GM12874 (cell line): ENCODE results near the gene EHMT1.

Experiments
- TF ChIP-seq, protein P1 (sequence below): IDR thresholded peaks from 2 replicates; pipeline ENCODE4 v1.5.1; 2011; ENCODE audit warnings: low read depth, mild to moderate bottlenecking, control low read depth, low read length, moderate library complexity; ENCODE audit not compliant: insufficient read depth

Gene EHMT1

DNA sequence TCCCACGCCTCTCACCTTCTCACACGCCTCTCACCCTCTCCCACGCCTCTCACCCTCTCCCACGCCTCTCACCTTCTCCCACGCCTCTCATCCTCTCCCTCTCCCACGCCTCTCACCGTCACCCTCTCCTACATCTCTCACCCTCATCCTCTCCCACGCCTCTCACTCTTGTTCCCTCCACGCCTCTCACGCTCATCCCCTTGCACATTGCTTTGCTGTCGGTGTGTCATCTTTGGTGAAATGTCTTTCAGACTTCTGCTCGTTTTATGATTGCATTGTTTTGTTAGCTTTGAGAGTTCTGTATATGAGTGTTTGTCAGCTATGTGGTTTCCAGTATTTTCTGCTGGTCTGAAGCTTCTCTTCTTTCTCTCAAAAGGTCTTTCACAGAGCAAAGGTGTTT, 102.7 kb downstream of the EHMT1 start:
- TF ChIP-seq, protein P1, sequence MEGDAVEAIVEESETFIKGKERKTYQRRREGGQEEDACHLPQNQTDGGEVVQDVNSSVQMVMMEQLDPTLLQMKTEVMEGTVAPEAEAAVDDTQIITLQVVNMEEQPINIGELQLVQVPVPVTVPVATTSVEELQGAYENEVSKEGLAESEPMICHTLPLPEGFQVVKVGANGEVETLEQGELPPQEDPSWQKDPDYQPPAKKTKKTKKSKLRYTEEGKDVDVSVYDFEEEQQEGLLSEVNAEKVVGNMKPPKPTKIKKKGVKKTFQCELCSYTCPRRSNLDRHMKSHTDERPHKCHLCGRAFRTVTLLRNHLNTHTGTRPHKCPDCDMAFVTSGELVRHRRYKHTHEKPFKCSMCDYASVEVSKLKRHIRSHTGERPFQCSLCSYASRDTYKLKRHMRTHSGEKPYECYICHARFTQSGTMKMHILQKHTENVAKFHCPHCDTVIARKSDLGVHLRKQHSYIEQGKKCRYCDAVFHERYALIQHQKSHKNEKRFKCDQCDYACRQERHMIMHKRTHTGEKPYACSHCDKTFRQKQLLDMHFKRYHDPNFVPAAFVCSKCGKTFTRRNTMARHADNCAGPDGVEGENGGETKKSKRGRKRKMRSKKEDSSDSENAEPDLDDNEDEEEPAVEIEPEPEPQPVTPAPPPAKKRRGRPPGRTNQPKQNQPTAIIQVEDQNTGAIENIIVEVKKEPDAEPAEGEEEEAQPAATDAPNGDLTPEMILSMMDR: no peak

DNA sequence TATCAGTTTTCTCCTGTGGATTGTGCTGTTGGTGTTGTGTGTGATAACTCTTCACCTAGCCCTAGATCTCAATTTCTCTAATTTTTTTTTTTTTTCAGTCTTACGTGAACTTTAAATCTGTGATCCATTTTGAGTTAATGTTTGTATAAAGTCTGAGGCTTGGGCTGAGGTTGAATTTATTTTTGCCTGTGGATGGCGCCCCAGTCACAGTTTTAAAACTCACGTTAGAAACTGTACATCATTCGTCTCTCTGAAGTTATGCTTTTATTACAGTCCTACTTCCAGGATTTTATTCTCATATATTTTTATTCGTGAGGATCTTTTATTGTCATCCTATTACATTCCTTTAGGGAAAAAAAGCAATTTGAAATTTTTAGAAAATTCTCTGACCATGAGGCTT, 103.1 kb downstream of the EHMT1 start:
- TF ChIP-seq, protein P1: no peak

DNA sequence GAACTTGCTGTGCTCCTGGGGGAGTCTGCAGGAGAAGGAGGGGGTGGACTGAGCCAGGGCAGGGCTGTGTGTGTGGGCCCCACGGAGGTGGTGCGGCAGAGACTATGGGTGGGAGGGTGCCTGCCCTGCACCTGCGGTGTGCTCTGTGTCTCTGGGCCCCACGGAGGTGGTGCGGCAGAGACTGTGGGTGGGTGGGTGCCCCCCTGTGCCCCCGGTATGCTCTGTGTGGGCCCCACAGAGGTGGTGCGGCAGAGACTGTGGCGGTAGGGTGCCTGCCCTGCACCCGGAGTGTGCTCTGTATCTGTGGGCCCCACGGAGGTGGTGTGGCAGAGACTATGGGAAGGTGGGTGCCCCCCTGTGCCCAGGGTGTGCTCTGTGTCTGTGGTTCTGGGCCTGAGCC, 103.7 kb downstream of the EHMT1 start:
- TF ChIP-seq, protein P1: no peak

DNA sequence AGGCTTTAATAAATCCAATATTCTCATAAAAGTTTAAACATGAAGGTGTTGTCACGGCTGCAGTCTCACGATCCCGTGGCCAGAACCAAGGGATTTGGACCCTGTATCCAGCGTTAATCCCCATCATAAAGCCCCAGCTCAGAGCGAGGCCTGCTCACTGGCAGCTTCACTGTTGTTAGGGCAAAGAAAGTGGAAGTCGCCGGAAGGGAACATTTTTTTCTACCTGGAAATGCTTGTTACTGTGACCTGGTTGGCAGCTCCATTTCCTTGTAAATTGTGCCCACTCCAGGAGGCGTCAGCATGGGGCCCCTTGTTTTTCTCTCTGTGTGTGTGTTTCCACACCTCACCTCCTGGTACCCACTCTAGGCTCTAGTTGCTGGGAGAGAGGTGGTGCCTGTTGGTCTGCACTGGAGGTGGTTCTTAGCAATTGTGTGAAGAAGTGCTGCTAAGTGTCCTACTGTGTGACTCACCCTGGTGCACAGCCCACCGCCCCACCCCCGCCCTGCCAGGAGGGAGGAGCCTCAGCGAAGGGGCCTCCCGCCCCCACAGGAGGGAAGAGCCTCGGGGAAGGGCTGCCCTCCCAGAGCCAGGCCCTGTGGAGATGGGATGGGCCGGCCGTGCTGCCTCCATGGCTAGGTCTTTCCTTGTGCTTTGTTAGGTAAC, 105.1 kb downstream of the EHMT1 start:
- TF ChIP-seq, protein P1: no peak

DNA sequence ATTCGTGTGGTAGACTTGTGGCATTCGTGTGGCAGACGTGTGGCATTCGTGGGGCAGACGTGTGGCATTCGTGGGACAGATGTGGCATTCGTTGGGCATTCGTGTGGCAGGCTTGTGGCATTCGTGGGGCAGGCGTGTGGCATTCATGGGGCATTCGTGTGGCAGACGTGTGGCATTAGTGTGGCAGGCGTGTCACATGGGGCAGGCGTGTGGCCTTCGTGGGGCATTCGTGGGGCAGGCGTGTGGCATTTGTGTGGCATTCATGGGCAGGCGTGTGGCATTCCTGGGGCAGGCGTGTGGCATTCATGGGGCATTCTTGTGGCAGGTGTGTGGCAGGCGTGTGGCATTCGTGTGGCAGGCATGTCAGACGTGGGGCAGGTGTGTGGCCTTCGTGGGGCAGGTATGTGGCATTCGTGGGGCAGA, 106.0 kb downstream of the EHMT1 start:
- TF ChIP-seq, protein P1: no peak

DNA sequence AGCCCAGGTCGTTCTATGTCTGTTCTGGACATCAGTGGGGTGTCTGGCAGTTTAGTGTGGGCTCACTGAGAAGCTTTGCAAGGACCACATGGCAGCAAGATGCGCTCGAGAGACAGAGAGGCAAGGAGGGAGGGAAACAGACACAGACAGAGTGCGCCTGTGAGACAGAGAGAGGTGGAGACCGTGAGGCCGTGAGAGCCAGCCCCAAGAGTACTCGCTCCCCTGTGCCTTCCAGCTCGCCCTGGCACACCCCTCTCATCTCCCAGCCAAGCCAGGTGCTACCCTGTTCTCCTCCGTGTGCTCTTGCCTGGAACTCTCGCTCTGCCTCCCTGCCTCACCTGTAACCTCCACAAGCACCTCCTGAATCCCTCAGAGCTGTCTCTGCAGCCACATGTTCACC, 106.8 kb downstream of the EHMT1 start:
- TF ChIP-seq, protein P1: no peak

DNA sequence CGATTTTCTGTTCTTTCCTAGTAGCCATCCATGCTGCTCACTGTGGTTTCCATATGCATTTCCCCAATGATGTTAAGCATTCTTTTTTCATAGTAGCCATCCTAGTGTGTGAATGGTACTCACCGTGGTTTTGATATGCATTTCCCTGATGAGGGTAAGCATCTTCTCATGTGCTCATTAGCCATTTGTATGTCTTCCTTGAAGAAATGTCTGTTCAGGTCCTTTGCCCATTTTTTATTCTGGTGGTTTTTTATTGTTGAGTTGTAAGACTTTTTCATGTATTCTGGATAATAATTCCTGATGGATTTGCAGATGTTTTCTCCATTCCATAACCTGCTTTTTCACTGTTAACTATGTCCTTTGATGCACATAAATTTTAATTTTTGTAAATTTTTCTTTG, 108.0 kb downstream of the EHMT1 start:
- TF ChIP-seq, protein P1: no peak

DNA sequence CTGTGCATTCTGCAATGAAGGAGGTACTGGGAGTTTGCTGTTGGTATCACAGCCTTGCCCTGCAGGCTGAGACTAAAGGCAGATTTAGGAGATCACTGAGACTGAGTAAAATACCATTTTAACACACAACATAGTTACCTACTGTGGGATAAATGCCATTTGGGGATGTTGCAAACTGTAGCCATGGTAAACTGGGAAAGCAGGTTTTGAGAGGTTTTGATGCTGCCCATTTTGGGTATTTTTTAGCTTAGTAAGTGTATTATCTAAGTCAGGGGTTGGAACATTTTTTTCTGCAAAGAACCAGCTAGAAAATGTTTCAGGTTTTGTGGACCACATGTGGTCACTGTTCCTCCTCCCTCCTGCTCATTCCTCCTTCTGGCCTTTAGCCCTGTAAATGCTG, 108.9 kb downstream of the EHMT1 start:
- TF ChIP-seq, protein P1: no peak
